ENCODE measurements around the gene ZNF664. TPM values are rescaled to one million over a fixed set of nuclear protein-coding genes. Genes with fewer than 3 reads are reported as not detected.

ZNF664 gene
- polyA plus RNA-seq, 1 experiment: 66.6 TPM

DNA sequence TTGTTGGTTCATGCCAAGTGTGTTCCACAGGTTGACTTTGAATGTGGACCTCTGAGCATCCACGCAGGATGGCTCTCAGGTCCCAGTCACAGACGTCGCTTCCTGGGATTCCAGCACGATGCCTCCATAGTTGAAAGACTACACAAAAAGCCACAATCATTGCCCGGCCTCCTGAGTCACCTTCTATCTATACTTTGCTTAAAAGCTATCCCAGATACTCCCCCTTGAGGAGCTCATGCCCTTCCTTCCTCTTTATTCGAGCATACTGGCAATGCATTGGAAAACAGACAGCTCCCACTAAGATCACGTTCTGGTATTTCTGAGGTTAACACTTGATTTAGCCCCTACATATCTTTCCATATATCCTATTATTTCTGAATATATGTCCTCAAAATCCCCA lies 40.1 kb downstream of the ZNF664 start:
- Histone ChIP-seq H3K4me3 (ENCODE audit: low read depth, low read length) (no peak overlapping the region), H3K9me3 (ENCODE audit: control insufficient read depth, insufficient read depth, low read length) (no peaks in the 10 kb centered on the region), H3K27ac (ENCODE audit: low read depth, low read length) (no peak overlapping the region), H3K27me3 (ENCODE audit: control insufficient read depth, insufficient read depth, low read length) (no peaks in the 10 kb centered on the region)
- no peak for DNase-seq (ENCODE audit: low read depth, low spot score)
- POLR2A ChIA-PET: no interaction called here
- CTCF ChIA-PET: interaction anchor here (1.0 to 3.0 kb wide), 2 partner anchors 8 to 19 kb away, joined by 3 to 14 read pairs; no protein-coding TSS in a partner anchor
- TF ChIP-seq, protein P1, sequence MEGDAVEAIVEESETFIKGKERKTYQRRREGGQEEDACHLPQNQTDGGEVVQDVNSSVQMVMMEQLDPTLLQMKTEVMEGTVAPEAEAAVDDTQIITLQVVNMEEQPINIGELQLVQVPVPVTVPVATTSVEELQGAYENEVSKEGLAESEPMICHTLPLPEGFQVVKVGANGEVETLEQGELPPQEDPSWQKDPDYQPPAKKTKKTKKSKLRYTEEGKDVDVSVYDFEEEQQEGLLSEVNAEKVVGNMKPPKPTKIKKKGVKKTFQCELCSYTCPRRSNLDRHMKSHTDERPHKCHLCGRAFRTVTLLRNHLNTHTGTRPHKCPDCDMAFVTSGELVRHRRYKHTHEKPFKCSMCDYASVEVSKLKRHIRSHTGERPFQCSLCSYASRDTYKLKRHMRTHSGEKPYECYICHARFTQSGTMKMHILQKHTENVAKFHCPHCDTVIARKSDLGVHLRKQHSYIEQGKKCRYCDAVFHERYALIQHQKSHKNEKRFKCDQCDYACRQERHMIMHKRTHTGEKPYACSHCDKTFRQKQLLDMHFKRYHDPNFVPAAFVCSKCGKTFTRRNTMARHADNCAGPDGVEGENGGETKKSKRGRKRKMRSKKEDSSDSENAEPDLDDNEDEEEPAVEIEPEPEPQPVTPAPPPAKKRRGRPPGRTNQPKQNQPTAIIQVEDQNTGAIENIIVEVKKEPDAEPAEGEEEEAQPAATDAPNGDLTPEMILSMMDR (IDR thresholded peaks at IDR 0.05; ENCODE audit: low read depth, low read length): no peak

DNA sequence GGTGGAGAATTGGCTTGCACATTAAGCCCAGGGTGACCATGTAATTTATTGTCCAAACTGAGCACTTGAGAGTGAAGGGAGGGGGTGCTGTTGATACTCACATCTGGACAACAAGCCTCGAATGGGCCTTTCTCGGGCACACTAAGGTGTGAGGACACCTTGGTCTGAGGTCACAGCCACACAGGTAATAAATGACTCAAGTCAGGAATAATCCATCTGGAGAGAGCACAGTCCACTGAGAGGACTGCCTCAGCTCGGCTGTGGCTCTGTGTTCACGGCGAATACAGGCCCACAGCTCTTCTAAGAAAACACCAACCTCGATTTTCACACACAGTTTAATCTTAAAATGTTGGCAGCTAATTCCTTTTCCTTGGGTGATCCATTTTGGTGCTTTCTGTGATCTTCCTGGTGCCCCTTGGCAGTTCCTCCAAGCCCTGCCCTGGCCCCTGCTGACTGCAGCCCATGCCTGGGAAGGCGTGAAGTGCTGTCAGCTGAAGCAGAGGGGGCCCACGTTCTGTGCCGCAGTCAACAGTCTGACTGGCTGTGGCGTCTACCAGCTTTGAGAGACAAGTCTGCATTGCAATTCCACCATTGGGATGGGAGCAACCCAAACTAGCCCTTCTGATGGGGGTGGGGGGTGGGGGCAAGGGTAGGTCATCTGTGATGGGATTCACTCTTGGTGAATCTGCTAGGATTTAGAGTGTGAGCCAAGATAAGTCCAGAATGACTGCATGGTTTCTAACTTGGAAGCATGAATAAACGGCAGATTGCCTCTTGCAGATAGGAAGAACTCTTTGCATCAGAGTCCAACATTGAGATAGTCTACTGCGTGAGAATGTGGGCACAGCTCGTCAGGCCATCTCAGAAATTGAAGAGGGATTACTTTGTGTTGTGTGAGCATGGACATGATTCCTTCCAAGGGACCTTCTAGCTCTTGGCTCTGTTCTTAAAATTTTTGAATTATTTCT lies 42.8 kb downstream of the ZNF664 start:
- no peaks in the 10 kb centered on the region for H3K9me3 ChIP-seq (ENCODE audit: control insufficient read depth, insufficient read depth, low read length)
- no peaks in the 10 kb centered on the region for H3K27me3 ChIP-seq (ENCODE audit: control insufficient read depth, insufficient read depth, low read length)
- TF ChIP-seq, protein P1 (IDR thresholded peaks at IDR 0.05; ENCODE audit: low read depth, low read length): no peak
- H3K4me3 ChIP-seq (ENCODE audit: low read depth, low read length): no peak overlapping the region
- POLR2A ChIA-PET: no interaction called here
- H3K27ac ChIP-seq (ENCODE audit: low read depth, low read length): no peak overlapping the region
- CTCF ChIA-PET: interaction anchor here (0.6 to 3.0 kb wide), 2 partner anchors 16 kb away, joined by 3 to 14 read pairs; no protein-coding TSS in a partner anchor
- no peak for DNase-seq (ENCODE audit: low read depth, low spot score)

DNA sequence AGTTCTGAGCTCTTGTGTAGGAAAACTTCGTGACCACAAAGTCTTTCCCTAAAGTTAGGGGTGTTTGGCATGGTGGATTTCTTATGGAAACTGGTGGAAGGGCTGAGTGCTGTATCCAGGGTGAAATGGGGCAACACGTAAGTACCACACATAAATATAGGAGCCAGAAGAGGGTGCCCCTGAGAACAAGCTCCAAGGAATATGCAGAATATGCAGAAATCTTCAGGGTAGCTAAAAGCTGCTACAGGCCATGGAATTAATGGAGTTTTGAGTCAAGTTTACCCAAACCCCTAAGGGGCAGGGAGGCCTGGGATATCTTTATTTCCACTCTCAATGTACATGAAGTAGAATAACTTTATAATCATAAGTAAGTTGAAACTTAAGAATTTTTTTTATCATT lies 44.0 kb downstream of the ZNF664 start:
- ChIA-PET POLR2A (no interaction called here), CTCF (interaction anchor here (0.6 to 0.7 kb wide), 2 partner anchors 111 to 1881 kb away, joined by 3 to 8 read pairs; no protein-coding TSS in a partner anchor)
- H3K4me3 ChIP-seq (ENCODE audit: low read depth, low read length): no peak overlapping the region
- TF ChIP-seq, protein P1 (IDR thresholded peaks at IDR 0.05; ENCODE audit: low read depth, low read length): no peak
- H3K9me3 ChIP-seq (ENCODE audit: control insufficient read depth, insufficient read depth, low read length): no peaks in the 10 kb centered on the region
- H3K27me3 ChIP-seq (ENCODE audit: control insufficient read depth, insufficient read depth, low read length): no peaks in the 10 kb centered on the region
- no peak for DNase-seq (ENCODE audit: low read depth, low spot score)
- no peak overlapping the region for H3K27ac ChIP-seq (ENCODE audit: low read depth, low read length)

DNA sequence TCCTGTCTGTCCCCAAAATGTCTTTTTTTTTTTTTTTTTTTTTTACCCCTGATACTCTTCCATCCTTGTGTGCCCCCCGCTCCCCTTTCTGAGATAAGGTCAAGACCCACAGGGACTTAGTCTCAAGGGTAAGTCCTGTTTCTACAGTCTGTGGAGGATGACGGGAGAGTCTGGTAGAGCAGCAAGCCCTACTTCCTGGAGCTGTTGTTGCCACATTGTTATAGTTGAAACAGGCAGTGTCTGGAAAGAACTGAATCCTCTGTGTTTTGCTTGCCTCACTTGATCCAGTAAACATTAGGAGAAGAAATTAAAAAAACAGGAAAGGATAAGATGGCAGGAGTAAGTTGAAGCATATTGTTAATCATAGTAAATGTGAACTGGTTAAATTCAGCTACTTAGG lies 45.5 kb downstream of the ZNF664 start:
- Histone ChIP-seq H3K27ac (ENCODE audit: low read depth, low read length) (no peak overlapping the region), H3K4me3 (ENCODE audit: low read depth, low read length) (no peak overlapping the region), H3K27me3 (ENCODE audit: control insufficient read depth, insufficient read depth, low read length) (no peaks in the 10 kb centered on the region), H3K9me3 (ENCODE audit: control insufficient read depth, insufficient read depth, low read length) (no peaks in the 10 kb centered on the region)
- ChIA-PET POLR2A (no interaction called here), CTCF (interaction anchor here (1.9 kb wide), 1 partner anchor 113 kb away, joined by 6 read pairs; no protein-coding TSS in a partner anchor)
- DNase-seq (ENCODE audit: low read depth, low spot score): no peak
- TF ChIP-seq, protein P1 (IDR thresholded peaks at IDR 0.05; ENCODE audit: low read depth, low read length): no peak

DNA sequence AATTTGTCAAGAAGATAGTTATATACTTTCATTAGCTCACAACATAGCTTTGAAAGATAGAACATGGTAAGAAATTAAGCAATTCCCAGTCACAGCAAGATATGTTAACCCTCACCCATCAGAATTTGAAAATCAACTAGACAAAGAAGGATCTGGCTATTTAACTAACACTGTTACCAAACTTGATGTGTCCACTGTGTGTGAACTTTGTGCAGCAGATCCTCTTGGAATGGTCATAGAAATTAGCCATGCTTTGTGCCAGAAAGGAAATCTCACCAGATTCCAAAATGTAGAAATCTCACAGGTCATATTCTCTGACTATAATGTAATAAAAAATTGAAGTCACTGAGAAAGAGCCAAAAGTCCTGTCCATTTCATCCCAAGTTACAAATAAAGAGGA lies 46.1 kb downstream of the ZNF664 start:
- ChIA-PET CTCF (interaction anchor here (1.9 kb wide), 1 partner anchor 114 kb away, joined by 6 read pairs; no protein-coding TSS in a partner anchor), POLR2A (no interaction called here)
- no peak for DNase-seq (ENCODE audit: low read depth, low spot score)
- Histone ChIP-seq H3K9me3 (ENCODE audit: control insufficient read depth, insufficient read depth, low read length) (no peaks in the 10 kb centered on the region), H3K4me3 (ENCODE audit: low read depth, low read length) (no peak overlapping the region), H3K27ac (ENCODE audit: low read depth, low read length) (no peak overlapping the region), H3K27me3 (ENCODE audit: control insufficient read depth, insufficient read depth, low read length) (no peaks in the 10 kb centered on the region)
- TF ChIP-seq, protein P1 (IDR thresholded peaks at IDR 0.05; ENCODE audit: low read depth, low read length): no peak

Measured in AG04450 (cell line).